Endometrium (tissue), 2 donors: ENCODE measurements around the gene GOLGA8K.
"Not testable (repeated sequence)": the region's sequence is repeated elsewhere in the genome, so short reads cannot be mapped to it uniquely, and the experiment has no call there.

Experiments
- FAIRE-seq: peaks from 2 replicates; lab custom pipeline; 2012; peaks lifted over from hg19 to GRCh38; lab: Jason Lieb, UNC
- donor health status: control.
- donor health status: control.

The GOLGA8K gene

GRCh38 chr15:32352748-32353147 lies 50.3 kb downstream of the GOLGA8K start:
- not testable (repeated sequence) for FAIRE-seq

GRCh38 chr15:32350563-32351220 lies 52.4 kb downstream of the GOLGA8K start:
- FAIRE-seq = not testable (repeated sequence)

- FAIRE-seq = not testable (repeated sequence)
These were observed 56.1 kb downstream of the GOLGA8K start for GRCh38 chr15:32347037-32347436.

GRCh38 chr15:32345978-32346547 lies 57.0 kb downstream of the GOLGA8K start:
- FAIRE-seq = not testable (repeated sequence)

- not testable (repeated sequence) for FAIRE-seq
These were observed 59.2 kb downstream of the GOLGA8K start for GRCh38 chr15:32343921-32344320.
